Measurements from ENCODE around the gene CCDC43. TPM values are rescaled to one million over a fixed set of nuclear protein-coding genes. Genes with fewer than 3 reads are reported as not detected.
A peak's percentile ranks its signal among the peaks of the same experiment; 100 is the strongest.
"Not testable (repeated sequence)": the region's sequence is repeated elsewhere in the genome, so short reads cannot be mapped to it uniquely, and the experiment has no call there.

CCDC43 gene
- total and polyA plus RNA-seq, 2 donors (not counting 1 experiment from before 2014, with no cell fraction given): 27.9 to 35.2 TPM

- H3K36me3 ChIP-seq (ENCODE audit: control insufficient read depth, insufficient read depth, low read length); H3K4me3 ChIP-seq (replicated peaks in 1 of 4; ENCODE audit: control extremely low read depth in 1 of 4, insufficient read depth in 1 of 4, low read depth in 3 of 4, low read length in 4 of 4); H4K20me1 ChIP-seq (ENCODE audit: control insufficient read depth, extremely low read depth, insufficient read depth, low read length); H3K27me3 ChIP-seq (ENCODE audit: control insufficient read depth, insufficient read depth, low read length); H3K4me1 ChIP-seq (ENCODE audit: control insufficient read depth, extremely low read depth, insufficient read depth, low read length); H3K9me3 ChIP-seq (ENCODE audit: control insufficient read depth, insufficient read depth, low read depth, low read length); H2AFZ ChIP-seq (ENCODE audit: low read length); H3K4me2 ChIP-seq (ENCODE audit: extremely low read depth, insufficient read depth, low read length); H3K27ac ChIP-seq (ENCODE audit: insufficient read depth, low read length); H3K9ac ChIP-seq (ENCODE audit: insufficient read depth, low read length): not testable (repeated sequence)
- DNase-seq (ENCODE audit: low read depth in 2 of 2): peak in 1 of 2 donors; percentile 15
- H3K79me2 ChIP-seq (ENCODE audit: control insufficient read depth, insufficient read depth, low read length): peaks cover 16% of the 10 kb centered on the region
- TF ChIP-seq CTCF (conservative IDR thresholded peaks at IDR 0.05 in 1 of 2, IDR thresholded peaks at IDR 0.05 in 1 of 2; ENCODE audit: low read depth in 1 of 2, low read length in 2 of 2): peak in 1 of 2 donors; percentile 5
Measured at GRCh38 chr17:44690746-44691306, 1.2 kb upstream of the CCDC43 start.

- peaks cover 16% of the 10 kb centered on the region for H3K79me2 ChIP-seq (ENCODE audit: control insufficient read depth, insufficient read depth, low read length)
- H3K4me2 ChIP-seq (ENCODE audit: extremely low read depth, insufficient read depth, low read length): peak overlapping the region; percentile 95
Measured at GRCh38 chr17:44688675-44689476, 700 bp downstream of the CCDC43 start.

GRCh38 chr17:44688200-44688599, 1.4 kb downstream of the CCDC43 start:
- Histone ChIP-seq H3K9ac (ENCODE audit: insufficient read depth, low read length) (no peak overlapping the region), H3K27me3 (ENCODE audit: control insufficient read depth, insufficient read depth, low read length) (no peaks in the 10 kb centered on the region), H3K4me1 (ENCODE audit: control insufficient read depth, extremely low read depth, insufficient read depth, low read length) (no peaks in the 10 kb centered on the region), H3K36me3 (ENCODE audit: control insufficient read depth, insufficient read depth, low read length) (no peaks in the 10 kb centered on the region), H3K9me3 (ENCODE audit: control insufficient read depth, insufficient read depth, low read depth, low read length) (no peaks in the 10 kb centered on the region), H3K27ac (ENCODE audit: insufficient read depth, low read length) (no peak overlapping the region), H3K4me3 (replicated peaks in 1 of 4; ENCODE audit: control extremely low read depth in 1 of 4, insufficient read depth in 1 of 4, low read depth in 3 of 4, low read length in 4 of 4) (peak overlapping the region in 2 of 4 experiments; percentile 100), H3K4me2 (ENCODE audit: extremely low read depth, insufficient read depth, low read length) (peak overlapping the region; percentile 95), H2AFZ (ENCODE audit: low read length) (no peak overlapping the region), H4K20me1 (ENCODE audit: control insufficient read depth, extremely low read depth, insufficient read depth, low read length) (no peaks in the 10 kb centered on the region), H3K79me2 (ENCODE audit: control insufficient read depth, insufficient read depth, low read length) (peaks cover 16% of the 10 kb centered on the region)
- TF ChIP-seq EZH2 (IDR thresholded peaks at IDR 0.05; ENCODE audit: low read length, missing control alignments) (no peak), CTCF (conservative IDR thresholded peaks at IDR 0.05 in 1 of 2, IDR thresholded peaks at IDR 0.05 in 1 of 2; ENCODE audit: low read depth in 1 of 2, low read length in 2 of 2) (no peak)
- DNase-seq (ENCODE audit: low read depth in 2 of 2): no peak

More at GRCh38 chr17:44688675-44689476, 700 bp downstream of the CCDC43 start:
- H2AFZ ChIP-seq (ENCODE audit: low read length): peak overlapping the region; percentile 97
- H3K27ac ChIP-seq (ENCODE audit: insufficient read depth, low read length): peak overlapping the region; percentile 89
- TF ChIP-seq CTCF (conservative IDR thresholded peaks at IDR 0.05 in 1 of 2, IDR thresholded peaks at IDR 0.05 in 1 of 2; ENCODE audit: low read depth in 1 of 2, low read length in 2 of 2) (no peak), EZH2 (IDR thresholded peaks at IDR 0.05; ENCODE audit: low read length, missing control alignments) (no peak)
- H3K4me3 ChIP-seq (replicated peaks in 1 of 4; ENCODE audit: control extremely low read depth in 1 of 4, insufficient read depth in 1 of 4, low read depth in 3 of 4, low read length in 4 of 4): peak overlapping the region; percentile 88 to 100 (median 99)
- H3K9me3 ChIP-seq (ENCODE audit: control insufficient read depth, insufficient read depth, low read depth, low read length): no peaks in the 10 kb centered on the region
- H4K20me1 ChIP-seq (ENCODE audit: control insufficient read depth, extremely low read depth, insufficient read depth, low read length): no peaks in the 10 kb centered on the region
- H3K36me3 ChIP-seq (ENCODE audit: control insufficient read depth, insufficient read depth, low read length): no peaks in the 10 kb centered on the region
- no peaks in the 10 kb centered on the region for H3K27me3 ChIP-seq (ENCODE audit: control insufficient read depth, insufficient read depth, low read length)
- peak overlapping the region; percentile 77 for H3K9ac ChIP-seq (ENCODE audit: insufficient read depth, low read length)
- H3K4me1 ChIP-seq (ENCODE audit: control insufficient read depth, extremely low read depth, insufficient read depth, low read length): no peaks in the 10 kb centered on the region
- DNase-seq (ENCODE audit: low read depth in 2 of 2): peak in 1 of 2 donors; percentile 36
